NB4 (cell line): ENCODE results near the gene PRSS8.

Experiments used
- MYC ChIP-seq: IDR thresholded peaks from 2 replicates; pipeline ENCODE4 v1.6.1; 2011; ENCODE audit warnings: low read depth, low read length
- POLR2A ChIP-seq: IDR thresholded peaks from 2 replicates; pipeline ENCODE4 v1.6.1; 2011; ENCODE audit warnings: mild to moderate bottlenecking; ENCODE audit not compliant: insufficient read length; ENCODE audit errors: extremely low read depth
- TF ChIP-seq, protein P1 (sequence below): IDR thresholded peaks from one replicate; pipeline ENCODE4 v1.5.1; 2012; ENCODE audit warnings: low read depth, low read length
- TF ChIP-seq, protein P2 (sequence below): IDR thresholded peaks from 2 replicates; pipeline ENCODE4 v1.6.1; 2011; ENCODE audit warnings: low read depth, low read length

DNA sequence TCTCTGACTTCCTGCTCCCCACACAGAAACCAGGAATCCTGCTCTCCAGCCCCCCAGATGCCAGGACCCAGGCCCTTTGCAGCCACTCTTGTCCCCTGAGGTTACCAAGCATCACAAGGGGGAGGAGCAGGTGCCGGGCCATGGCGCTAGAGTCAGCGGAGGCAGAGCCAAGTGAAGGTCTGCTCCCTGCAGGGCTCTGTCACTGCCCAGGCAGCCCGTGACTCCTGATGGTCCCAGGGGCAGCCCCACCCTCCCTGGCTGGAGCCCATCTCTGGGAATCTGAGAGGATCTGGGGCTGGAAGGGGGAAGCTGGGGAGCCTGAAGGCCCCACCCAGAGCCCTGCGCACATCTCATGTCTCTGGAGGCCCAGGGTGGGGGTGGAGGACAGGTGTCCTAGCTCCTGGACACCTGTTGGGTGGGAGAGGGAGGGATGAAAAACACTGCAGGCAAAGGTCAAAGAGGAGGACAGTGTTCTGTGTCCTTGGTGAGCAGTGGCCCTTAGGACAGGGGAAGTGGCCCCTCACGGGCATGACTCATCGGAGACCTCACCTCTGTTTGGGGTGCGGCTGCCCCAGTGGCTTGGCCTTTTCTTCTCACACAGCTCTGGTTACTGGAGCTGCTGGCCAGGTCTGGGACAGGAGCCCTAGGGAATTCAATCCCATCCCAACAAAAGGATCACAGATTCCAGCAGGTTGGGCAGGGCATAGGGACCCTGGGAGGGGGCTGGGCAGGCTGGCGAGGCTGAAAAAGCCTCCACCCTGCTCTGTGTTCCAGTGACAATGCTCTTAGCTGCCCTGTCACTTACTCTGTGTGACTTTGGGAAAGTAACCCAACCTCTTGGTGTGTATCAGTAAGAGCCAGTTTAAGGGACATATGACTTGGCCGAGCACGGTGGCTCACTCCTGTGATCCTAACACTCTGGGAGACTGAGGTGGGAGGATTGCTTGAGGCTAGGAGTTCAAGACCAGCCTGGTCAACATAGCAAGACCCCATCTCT is 14.7 kb upstream of the PRSS8 start, which contains the start of gene PRSS36:
- TF ChIP-seq, protein P1, sequence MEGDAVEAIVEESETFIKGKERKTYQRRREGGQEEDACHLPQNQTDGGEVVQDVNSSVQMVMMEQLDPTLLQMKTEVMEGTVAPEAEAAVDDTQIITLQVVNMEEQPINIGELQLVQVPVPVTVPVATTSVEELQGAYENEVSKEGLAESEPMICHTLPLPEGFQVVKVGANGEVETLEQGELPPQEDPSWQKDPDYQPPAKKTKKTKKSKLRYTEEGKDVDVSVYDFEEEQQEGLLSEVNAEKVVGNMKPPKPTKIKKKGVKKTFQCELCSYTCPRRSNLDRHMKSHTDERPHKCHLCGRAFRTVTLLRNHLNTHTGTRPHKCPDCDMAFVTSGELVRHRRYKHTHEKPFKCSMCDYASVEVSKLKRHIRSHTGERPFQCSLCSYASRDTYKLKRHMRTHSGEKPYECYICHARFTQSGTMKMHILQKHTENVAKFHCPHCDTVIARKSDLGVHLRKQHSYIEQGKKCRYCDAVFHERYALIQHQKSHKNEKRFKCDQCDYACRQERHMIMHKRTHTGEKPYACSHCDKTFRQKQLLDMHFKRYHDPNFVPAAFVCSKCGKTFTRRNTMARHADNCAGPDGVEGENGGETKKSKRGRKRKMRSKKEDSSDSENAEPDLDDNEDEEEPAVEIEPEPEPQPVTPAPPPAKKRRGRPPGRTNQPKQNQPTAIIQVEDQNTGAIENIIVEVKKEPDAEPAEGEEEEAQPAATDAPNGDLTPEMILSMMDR = no peak
- TF ChIP-seq MYC (no peak), POLR2A (no peak)
- TF ChIP-seq, protein P2, sequence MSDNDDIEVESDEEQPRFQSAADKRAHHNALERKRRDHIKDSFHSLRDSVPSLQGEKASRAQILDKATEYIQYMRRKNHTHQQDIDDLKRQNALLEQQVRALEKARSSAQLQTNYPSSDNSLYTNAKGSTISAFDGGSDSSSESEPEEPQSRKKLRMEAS = no peak
